Cardiac fibroblast (primary cell): ENCODE measurements around the gene RBMS3.

Experiments used
- DNase-seq, 2 donors: peaks; one replicate each; pipeline versions ENCODE4 v3.0.0 to v3.0.0-alpha.2; 2010; ENCODE audit warnings: low read depth in 2 of 2
- H3K4me3 ChIP-seq, 2 donors: replicated peaks in 1 of 2; 1 replicate in 1 of 2; 2 replicates in 1 of 2; pipeline ENCODE4 v1.5.1; 2011; ENCODE audit warnings: low read depth in 2 of 2, low read length in 2 of 2, mild to moderate bottlenecking in 2 of 2, moderate library complexity in 1 of 2
- TF ChIP-seq, protein P1 (sequence below): IDR thresholded peaks from one replicate; pipeline ENCODE4 v1.5.1; 2011; ENCODE audit warnings: low read depth, mild to moderate bottlenecking, low read length, inconsistent platforms

The RBMS3 gene

DNA sequence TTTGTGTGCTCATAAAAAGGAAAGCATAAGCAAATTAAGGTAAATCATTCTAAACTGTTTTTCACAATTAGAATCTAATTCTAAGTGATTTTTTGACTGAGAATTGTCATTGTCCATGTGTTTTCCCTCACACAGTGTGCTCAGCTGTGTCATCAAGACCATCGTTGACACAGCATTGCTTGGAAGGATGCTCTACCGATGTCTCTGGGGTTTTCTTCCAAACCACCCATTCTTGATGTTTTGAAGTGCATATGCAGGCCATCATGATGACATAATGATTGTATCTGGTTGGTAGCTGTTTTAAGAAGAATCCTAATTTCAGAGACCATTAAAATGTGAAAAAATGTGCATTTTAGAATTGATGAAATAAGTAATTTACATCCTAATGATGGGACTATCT is 347.9 kb downstream of the RBMS3 start:
- DNase-seq: no peak
- H3K4me3 ChIP-seq: no peak overlapping the region
- TF ChIP-seq, protein P1, sequence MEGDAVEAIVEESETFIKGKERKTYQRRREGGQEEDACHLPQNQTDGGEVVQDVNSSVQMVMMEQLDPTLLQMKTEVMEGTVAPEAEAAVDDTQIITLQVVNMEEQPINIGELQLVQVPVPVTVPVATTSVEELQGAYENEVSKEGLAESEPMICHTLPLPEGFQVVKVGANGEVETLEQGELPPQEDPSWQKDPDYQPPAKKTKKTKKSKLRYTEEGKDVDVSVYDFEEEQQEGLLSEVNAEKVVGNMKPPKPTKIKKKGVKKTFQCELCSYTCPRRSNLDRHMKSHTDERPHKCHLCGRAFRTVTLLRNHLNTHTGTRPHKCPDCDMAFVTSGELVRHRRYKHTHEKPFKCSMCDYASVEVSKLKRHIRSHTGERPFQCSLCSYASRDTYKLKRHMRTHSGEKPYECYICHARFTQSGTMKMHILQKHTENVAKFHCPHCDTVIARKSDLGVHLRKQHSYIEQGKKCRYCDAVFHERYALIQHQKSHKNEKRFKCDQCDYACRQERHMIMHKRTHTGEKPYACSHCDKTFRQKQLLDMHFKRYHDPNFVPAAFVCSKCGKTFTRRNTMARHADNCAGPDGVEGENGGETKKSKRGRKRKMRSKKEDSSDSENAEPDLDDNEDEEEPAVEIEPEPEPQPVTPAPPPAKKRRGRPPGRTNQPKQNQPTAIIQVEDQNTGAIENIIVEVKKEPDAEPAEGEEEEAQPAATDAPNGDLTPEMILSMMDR: no peak

DNA sequence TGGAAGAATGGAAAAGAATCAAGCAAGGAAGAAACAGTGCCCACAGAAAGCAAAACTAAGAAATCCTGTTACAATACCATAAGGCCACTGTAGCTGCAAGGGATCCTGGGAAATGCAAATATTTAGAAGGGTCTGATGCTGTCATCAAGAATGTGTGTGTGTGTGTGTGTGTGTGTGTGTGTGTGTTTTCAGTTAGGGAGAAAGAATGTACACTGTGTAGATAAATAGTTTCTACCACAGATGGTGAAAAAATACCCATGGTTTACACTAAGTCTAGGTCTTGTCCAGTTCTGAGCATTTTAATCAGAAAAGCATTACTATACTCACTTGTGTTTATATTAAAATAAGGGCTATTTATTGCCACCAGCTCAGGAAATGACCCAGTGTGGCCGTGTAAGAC is 355.0 kb downstream of the RBMS3 start:
- TF ChIP-seq, protein P1: no peak
- no peak overlapping the region for H3K4me3 ChIP-seq
- DNase-seq: peak in 1 of 2 donors; percentile 23

DNA sequence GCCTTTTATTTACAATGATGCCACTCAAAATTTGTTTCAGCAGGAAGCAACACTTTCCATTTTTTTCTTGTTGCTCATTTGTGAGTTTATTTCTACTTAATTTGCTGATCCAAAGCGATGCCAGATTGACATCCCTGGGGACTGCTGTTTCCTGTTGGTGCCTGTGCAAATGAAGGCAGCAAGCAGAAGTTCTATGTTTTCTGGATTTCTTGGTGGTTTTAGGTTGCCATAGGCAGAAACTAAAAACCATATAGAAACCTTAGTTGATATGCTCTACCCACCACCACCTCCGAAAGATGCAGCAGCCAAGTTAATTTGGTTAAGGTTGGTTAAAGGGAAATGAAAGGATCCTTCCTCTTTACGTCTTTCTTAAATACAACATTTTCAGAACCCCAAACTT is 356.2 kb downstream of the RBMS3 start:
- TF ChIP-seq, protein P1: no peak
- DNase-seq: peak; percentile 36 to 48
- no peak overlapping the region for H3K4me3 ChIP-seq

- H3K4me3 ChIP-seq: no peak overlapping the region
- TF ChIP-seq, protein P1: no peak
- DNase-seq: peak; percentile 36 to 42
Observed at GRCh38 chr3:29639578-29640290, 358.9 kb downstream of the RBMS3 start.

GRCh38 chr3:29642393-29643033 is 361.6 kb downstream of the RBMS3 start:
- TF ChIP-seq, protein P1: no peak
- DNase-seq: peak; percentile 56 to 80
- no peak overlapping the region for H3K4me3 ChIP-seq

DNA sequence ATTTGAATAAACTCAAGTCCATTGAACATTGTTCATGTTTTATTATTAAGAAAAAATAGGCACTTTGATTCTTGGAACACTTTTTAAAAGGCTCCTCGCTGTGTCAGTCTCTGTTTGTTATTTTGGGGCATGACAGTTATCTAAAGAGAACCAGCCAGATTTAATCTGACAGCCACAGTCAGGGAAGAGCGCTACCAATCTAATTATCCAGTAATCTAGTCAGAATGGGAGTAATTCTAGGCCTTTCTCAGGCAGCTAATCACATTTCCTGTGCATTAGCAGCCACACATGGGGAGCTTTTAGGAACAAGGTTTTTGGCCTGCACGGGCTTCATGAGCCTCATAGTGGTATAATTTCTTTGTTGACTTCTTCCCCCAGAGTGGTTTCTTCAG is 362.2 kb downstream of the RBMS3 start:
- TF ChIP-seq, protein P1: no peak
- H3K4me3 ChIP-seq: no peak overlapping the region
- no peak for DNase-seq

DNA sequence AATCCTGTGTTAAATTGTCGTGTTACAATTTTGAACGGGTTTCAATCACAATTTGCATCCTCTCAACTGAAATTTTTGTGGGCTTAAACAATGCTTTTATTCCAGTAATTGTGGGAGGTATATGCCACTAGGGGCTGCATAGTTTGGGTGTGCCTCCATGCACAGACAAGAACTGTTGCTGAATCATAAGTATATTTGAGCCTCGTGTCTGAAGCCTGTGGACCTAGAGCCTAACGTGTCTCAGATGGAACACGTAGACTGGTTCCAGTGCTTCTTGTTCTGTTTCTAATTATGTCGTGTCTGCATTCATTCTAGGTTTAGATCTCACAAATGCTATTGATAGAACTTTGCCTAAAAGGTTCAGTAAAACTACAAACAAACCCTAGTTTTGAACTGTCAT is 363.4 kb downstream of the RBMS3 start:
- DNase-seq: peak in 1 of 2 donors; percentile 31
- TF ChIP-seq, protein P1: no peak

More for the DNA sequence above, 363.4 kb downstream of the RBMS3 start:
- no peak overlapping the region for H3K4me3 ChIP-seq
